ENCODE results near the gene SPART. TPM values are rescaled to one million over a fixed set of nuclear protein-coding genes. Genes with fewer than 3 reads are reported as not detected.

The SPART gene
- total and polyA plus RNA-seq, 9 of the 15 experiments (the other 6 are each of a cell fraction or from before 2014, with no cell fraction given): 18.7 to 79.0 (median 41.0) TPM

DNA sequence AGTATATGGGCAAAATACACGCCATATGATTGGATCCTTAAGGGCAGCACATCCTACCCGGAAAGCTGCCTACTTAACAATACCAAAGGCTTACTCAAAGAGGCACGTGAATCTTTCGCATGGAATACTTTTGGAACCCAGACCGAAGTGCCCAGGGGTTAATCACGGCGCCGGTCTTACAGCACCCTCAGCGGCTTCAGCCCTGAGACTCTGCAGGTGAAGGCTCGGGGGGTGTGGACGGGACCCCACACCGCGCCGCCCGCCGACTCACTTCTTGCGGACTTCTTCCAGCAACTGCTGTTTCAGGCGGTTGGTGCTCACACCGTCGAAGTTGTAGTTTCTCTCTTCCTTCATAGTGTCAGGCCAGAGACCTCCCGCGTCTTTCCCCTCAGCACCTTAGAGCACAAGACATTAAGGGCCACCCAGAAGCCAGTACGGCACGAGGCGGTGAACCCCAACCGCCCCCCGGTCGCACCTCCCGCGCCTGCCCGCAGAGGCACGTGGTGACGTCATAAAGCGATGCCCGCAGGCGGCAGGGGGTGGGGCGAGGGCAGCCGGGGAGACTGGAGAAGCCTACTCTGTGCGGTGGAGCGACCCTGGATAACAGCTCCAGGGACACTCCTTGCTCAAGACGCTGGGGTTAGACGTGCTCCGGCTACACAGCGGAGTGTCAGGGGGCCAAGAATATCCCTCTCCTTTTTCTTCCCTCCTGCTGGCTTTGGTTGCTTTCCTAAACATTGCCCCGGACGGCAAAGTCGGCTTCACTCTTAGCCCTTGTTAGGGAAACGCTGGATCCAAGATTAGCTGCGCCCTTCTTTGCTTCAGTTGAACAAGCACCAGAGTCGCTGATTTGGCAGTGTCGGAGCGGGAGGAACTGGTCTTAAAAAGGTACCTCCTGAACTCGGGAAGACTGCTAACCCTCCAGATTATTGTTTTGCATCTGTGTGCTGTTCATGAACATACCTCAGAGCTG is 48.5 kb downstream of the SPART start, which contains the start of gene CCDC169 (continued):
- TF ChIP-seq, protein P1, sequence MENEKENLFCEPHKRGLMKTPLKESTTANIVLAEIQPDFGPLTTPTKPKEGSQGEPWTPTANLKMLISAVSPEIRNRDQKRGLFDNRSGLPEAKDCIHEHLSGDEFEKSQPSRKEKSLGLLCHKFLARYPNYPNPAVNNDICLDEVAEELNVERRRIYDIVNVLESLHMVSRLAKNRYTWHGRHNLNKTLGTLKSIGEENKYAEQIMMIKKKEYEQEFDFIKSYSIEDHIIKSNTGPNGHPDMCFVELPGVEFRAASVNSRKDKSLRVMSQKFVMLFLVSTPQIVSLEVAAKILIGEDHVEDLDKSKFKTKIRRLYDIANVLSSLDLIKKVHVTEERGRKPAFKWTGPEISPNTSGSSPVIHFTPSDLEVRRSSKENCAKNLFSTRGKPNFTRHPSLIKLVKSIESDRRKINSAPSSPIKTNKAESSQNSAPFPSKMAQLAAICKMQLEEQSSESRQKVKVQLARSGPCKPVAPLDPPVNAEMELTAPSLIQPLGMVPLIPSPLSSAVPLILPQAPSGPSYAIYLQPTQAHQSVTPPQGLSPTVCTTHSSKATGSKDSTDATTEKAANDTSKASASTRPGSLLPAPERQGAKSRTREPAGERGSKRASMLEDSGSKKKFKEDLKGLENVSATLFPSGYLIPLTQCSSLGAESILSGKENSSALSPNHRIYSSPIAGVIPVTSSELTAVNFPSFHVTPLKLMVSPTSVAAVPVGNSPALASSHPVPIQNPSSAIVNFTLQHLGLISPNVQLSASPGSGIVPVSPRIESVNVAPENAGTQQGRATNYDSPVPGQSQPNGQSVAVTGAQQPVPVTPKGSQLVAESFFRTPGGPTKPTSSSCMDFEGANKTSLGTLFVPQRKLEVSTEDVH (IDR thresholded peaks at IDR 0.05; ENCODE audit: low read depth, partially characterized antibody): peak; percentile 20
- TF ChIP-seq THRA (IDR thresholded peaks at IDR 0.05) (no peak), TAF7 (tag; IDR thresholded peaks at IDR 0.05) (no peak), SMAD4 (CRISPR knock-in tag; conservative IDR thresholded peaks at IDR 0.05) (no peak), TEAD4 (IDR thresholded peaks at IDR 0.05; ENCODE audit: low read length) (no peak), TEAD4 (CRISPR knock-in tag; IDR thresholded peaks at IDR 0.05; ENCODE audit: borderline replicate concordance) (no peak), PURB (CRISPR knock-in tag; IDR thresholded peaks at IDR 0.05; ENCODE audit: low read depth) (no peak), EZH2 (IDR thresholded peaks at IDR 0.05; ENCODE audit: borderline replicate concordance, low read depth, low read length) (no peak), HCFC1 (IDR thresholded peaks at IDR 0.05; ENCODE audit: low read depth, low read length) (no peak), FOXP1 (CRISPR knock-in tag; IDR thresholded peaks at IDR 0.05) (no peak), E2F3 (CRISPR knock-in tag; IDR thresholded peaks at IDR 0.05) (no peak), ZNF444 (CRISPR knock-in tag; IDR thresholded peaks at IDR 0.05) (no peak), FOXK1 (CRISPR knock-in tag; IDR thresholded peaks at IDR 0.05; ENCODE audit: borderline replicate concordance) (no peak)
- TF ChIP-seq, protein P2, sequence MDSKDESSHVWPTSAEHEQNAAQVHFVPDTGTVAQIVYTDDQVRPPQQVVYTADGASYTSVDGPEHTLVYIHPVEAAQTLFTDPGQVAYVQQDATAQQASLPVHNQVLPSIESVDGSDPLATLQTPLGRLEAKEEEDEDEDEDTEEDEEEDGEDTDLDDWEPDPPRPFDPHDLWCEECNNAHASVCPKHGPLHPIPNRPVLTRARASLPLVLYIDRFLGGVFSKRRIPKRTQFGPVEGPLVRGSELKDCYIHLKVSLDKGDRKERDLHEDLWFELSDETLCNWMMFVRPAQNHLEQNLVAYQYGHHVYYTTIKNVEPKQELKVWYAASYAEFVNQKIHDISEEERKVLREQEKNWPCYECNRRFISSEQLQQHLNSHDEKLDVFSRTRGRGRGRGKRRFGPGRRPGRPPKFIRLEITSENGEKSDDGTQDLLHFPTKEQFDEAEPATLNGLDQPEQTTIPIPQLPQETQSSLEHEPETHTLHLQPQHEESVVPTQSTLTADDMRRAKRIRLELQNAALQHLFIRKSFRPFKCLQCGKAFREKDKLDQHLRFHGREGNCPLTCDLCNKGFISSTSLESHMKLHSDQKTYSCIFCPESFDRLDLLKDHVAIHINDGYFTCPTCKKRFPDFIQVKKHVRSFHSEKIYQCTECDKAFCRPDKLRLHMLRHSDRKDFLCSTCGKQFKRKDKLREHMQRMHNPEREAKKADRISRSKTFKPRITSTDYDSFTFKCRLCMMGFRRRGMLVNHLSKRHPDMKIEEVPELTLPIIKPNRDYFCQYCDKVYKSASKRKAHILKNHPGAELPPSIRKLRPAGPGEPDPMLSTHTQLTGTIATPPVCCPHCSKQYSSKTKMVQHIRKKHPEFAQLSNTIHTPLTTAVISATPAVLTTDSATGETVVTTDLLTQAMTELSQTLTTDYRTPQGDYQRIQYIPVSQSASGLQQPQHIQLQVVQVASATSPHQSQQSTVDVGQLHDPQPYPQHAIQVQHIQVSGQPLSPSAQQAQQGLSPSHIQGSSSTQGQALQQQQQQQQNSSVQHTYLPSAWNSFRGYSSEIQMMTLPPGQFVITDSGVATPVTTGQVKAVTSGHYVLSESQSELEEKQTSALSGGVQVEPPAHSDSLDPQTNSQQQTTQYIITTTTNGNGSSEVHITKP (IDR thresholded peaks at IDR 0.05; ENCODE audit: partially characterized antibody): no peak
- TF ChIP-seq, protein P3, sequence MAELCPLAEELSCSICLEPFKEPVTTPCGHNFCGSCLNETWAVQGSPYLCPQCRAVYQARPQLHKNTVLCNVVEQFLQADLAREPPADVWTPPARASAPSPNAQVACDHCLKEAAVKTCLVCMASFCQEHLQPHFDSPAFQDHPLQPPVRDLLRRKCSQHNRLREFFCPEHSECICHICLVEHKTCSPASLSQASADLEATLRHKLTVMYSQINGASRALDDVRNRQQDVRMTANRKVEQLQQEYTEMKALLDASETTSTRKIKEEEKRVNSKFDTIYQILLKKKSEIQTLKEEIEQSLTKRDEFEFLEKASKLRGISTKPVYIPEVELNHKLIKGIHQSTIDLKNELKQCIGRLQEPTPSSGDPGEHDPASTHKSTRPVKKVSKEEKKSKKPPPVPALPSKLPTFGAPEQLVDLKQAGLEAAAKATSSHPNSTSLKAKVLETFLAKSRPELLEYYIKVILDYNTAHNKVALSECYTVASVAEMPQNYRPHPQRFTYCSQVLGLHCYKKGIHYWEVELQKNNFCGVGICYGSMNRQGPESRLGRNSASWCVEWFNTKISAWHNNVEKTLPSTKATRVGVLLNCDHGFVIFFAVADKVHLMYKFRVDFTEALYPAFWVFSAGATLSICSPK (IDR thresholded peaks at IDR 0.05; ENCODE audit: borderline replicate concordance): no peak
- TF ChIP-seq, protein P4, sequence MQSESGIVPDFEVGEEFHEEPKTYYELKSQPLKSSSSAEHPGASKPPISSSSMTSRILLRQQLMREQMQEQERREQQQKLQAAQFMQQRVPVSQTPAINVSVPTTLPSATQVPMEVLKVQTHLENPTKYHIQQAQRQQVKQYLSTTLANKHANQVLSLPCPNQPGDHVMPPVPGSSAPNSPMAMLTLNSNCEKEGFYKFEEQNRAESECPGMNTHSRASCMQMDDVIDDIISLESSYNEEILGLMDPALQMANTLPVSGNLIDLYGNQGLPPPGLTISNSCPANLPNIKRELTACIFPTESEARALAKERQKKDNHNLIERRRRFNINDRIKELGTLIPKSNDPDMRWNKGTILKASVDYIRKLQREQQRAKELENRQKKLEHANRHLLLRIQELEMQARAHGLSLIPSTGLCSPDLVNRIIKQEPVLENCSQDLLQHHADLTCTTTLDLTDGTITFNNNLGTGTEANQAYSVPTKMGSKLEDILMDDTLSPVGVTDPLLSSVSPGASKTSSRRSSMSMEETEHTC (IDR thresholded peaks at IDR 0.05): no peak

Measured in K562 (cell line).